Glomerular endothelial cell (primary cell): ENCODE measurements around the gene MIB1. TPM values are rescaled to one million over a fixed set of nuclear protein-coding genes. Genes with fewer than 3 reads are reported as not detected.
"Not testable (repeated sequence)": the region's sequence is repeated elsewhere in the genome, so short reads cannot be mapped to it uniquely, and the experiment has no call there.

ENCODE experiments used
- DNase-seq: peaks from one replicate; pipeline ENCODE4 v3.0.0-alpha.2; 2011; ENCODE audit warnings: low read depth, low spot score; ENCODE audit errors: extremely low read depth
- total RNA-seq: library from RNA; depleted of rRNA; stranded (reverse); fragments of >200 nt; gene quantifications from 2 replicates; pipeline ENCODE4 v1.2.3, GENCODE V29; 2015

MIB1 gene
- total RNA-seq, 1 donor from 2014 or later: 26.9 TPM

DNA sequence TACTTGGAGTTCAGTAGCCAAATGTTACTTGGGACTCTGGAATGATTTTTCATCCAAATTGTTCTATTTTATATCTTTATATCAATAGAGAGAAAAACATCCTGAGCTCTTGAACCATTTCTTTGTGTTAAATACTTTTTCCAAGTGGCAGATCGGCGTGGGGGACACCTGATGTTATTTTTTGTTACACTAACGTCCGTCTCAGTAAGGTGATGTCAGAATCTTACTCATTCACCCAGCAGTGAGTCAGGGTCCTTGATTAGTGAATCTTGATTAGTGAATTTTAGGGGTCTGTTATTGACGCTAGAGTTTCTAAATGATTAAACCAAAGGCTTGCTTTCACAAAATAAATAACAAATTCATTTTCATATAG lies 1.7 kb downstream of the MIB1 start:
- DNase-seq: no peak

DNA sequence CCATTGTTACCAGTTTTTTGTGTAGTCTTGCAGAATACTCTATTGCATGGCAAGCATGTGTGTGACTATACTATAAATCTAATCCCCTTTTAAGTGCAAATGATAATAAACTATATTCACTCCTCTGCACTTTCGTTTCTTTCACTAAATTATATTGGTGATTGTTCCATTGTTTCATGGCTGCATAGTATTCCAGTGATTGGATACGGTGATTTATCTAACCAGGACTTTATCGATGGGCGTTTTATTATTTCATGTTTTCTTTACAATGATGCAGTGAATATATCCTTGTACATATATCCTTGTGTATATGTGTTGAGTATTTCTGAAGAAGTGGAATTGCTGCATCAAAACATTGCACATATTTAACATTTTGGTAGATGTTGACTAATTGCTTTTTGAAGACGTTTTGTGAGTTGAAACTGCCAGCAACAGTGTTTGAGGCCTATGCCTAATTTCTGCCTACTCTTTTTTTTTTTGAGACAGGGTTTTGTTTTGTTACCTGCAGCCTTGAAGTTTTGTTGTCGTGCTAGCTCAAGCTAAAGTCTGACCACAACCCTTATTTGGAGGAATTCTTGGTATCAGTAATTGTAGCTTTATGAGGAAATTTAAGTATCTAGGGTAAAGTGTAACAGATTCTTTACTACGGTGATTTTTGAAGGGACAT lies 2.7 kb downstream of the MIB1 start:
- no peak for DNase-seq

DNA sequence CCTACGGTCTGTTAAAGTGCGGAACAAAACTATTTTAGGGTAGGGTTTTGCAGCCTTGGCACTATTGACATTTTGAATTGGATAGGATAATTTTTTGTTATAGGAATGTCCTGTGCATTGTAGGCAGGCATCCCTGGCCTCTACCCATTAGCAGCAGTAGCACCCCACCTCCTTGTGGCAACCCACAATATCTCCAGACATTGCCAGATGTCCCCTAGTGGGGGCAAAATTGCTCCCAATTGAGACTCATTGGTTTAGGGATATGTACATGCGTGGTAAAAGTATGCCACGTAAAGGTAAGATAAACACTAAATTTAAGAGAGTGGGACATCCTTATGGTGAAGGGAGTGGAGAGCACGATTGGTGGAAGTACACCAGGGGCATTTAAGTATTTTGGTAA lies 4.6 kb downstream of the MIB1 start:
- no peak for DNase-seq

DNA sequence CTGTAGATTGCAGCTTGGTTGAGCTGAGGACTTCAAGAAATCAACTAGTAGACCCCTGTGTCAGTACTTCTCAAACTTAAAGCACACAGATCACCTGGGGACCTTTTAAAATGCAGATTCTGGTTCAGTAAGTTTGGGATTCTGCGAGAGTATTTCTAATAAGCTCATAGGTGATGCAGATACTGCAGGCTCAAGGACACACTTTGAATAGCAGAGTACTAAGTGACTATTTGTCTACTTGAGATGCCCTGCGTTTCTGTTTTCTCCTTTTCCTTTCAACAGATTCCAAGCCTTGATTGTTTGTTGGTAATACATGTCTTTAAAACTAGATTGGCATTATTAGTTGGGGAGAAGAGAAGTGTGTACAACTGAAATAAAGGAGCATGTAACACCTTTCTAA lies 6.7 kb downstream of the MIB1 start:
- DNase-seq: no peak

DNA sequence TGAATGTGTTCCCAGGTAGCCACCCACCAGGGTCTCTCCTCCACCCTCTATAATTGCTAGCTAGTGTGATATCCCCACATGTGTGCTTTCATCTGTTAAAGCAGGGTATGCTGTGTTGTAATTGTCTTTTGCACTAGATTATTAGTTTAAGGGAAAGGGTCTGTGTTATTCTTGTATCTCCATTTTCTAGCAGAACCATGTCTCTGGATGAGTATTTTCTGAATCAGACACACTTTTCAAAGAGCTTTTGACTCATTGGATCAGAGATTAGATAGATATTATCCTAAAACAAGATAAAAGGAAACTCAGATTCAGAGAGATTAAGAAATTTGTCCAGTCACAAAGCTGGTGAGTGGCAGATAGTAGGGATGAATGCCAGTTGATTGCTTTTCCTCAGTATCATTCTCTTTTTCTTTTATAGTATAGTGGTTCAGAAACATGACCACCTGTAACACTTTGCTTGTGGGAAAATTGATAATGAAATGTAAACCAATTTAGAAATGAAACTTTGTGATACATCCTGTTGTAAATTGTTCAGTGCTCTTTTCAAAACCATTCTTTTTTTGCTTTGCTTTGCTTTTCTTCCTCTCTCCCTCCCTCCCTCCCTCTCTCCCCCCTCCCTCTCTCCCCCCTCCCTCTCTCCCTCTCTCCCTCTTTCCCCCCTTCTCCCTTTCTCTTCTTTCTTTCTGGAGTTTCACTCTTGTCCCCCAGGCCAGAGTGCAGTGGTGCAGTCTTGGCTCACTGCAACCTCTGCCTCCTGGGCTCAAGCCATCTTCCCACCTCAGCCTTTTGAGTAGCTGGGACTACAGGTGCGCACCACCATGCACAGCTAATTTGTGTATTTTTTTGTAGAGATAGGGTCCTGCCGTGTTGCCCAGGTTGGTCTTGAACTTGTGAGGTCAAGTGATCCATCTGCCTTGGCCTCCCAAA lies 7.4 kb downstream of the MIB1 start:
- no peak for DNase-seq

DNA sequence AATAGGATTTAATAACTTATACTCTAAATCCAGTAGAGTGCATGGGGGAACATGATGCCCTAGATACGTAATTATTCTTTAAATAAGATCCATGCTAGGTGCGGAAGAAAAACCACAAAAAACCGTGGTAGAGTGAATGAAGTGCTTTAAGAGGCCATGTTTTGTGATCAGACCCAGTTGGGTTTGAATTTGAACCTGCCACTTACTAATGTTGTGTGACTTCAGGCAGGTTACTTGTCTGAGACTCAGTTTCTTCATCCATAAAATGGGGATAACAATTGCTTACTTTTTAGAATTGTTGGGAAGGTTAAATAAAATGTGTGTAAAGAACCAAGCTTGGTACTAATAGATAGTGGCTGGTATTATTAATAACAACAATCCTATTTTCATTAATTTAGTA lies 17.2 kb downstream of the MIB1 start:
- DNase-seq: no peak

DNA sequence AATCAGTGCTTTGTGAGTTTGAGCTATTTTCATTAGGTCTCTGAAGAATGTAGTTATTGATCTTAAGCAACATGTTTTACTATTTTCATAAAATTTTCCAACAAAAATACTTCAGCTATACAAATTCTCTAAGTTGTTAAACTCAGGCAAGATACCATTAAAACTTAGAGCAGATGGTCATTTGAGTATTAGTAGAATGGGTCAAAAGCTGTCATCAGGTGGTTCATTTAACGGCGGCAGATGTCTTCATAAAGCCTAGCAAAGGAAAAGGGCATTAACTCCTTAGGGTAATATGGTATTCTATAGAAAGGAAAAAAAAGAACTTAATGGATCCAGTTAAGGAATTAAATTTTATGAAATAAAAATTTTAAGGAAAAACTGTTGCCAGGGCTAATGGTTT lies 19.2 kb downstream of the MIB1 start:
- no peak for DNase-seq

DNA sequence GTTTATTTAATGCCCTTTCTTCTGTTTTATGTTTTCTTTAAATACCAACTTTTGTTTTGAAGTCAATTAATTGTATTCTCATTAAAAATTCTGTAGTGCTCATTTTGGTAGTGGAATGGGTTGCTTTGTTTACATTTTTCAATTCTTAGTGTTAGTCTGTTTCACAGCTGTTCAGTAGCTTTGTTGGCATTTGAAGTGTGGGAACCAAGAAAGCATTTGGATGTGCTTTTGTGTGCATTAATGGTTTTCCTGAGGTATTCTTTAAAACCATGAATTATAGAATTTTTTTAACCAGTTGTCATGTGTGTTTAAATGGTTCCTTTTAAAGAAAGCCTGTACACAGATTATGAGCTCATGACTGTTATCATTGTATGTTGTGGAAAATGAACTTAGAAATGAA lies 19.7 kb downstream of the MIB1 start:
- no peak for DNase-seq

DNA sequence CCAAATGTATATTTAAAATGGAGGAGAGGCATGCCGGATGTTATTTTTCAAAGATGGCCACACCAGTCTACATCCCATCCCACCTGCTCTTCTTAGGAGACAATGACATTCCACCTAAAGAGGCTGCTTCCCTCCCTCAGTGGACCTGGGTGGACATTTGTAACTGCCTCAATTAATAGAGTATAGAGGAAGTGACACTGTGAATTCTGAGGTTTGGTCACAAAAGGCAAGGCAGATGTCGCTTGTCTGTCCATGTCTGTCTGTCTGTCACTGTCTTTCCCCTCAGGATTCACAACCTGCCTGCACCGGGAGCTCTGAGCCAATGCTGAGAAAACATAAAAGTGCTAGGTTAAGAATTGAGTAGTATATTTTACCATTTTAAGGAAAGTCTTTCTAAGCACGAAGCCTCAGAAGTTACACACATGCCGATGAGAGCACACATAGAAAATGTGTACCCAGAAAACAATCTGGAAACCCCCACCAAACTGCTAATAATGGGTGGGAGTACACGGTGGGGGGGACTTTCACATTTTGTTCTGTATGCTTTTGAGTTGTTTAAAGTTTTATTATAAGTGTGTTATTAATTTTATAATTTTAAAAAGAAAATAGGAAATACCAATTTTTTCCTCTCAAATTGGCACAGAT lies 21.0 kb downstream of the MIB1 start:
- no peak for DNase-seq

DNA sequence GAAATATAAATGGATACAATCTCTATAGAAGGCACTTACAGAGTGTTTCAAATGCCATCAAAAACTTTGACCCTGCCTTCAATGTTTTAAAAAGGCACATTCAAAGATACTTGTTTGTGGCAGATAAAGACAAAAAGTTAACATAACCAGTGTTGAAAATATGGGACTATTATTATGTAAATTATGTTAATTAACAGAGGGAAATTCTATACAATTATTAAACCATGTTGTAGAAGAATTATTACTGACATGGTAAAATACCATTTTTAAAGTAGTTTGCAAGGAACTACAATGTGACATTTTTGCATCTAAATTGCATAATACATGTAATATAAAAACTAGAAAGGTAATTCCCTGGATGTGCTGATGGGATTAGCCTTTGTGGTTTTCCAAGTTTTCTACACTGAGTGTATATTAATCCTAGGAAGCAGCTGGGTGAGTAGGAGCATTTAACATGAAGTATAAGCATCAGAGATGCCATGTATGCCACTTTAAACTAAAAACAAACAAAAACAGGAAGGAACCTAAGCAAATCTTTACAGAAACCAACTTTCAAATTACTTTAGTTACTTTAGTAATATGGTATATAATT lies 21.7 kb downstream of the MIB1 start:
- DNase-seq: no peak

DNA sequence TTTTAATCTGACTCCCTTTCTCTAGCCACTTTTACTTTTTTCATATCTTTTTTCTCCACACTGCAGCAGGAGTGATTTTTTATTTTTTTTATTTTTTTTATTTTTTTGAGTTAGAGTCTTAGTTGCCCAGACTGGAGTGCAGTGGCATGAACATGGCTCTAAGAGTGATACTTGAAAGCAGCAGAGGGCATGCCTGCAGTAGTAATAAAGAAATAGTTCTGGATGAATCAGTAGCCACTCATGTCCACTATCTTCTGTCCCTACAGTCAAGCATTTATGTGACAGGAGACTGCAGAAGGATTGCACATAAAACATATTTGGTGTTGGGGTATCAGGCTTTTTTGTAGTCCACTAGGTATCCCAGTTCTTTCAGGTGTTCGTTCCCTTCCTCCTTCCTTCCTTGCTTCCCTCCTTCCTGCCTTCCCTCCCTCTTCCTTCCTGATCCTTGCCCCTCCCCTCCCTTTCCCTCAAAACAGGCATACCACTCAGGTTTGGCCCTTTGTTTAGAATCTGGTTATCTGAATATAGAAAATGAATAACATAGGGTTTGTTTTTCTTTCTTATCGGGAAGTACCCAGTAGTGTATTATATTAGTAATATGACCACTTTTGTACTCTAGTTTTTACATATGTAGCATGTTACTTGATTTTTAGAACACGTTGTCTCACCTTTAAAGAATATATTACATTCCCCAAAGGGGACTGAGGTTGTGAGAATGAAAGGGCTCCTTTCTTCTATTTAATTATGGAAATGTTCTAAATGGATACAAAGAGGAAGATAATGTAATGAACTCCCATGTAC lies 23.5 kb downstream of the MIB1 start:
- no peak for DNase-seq

DNA sequence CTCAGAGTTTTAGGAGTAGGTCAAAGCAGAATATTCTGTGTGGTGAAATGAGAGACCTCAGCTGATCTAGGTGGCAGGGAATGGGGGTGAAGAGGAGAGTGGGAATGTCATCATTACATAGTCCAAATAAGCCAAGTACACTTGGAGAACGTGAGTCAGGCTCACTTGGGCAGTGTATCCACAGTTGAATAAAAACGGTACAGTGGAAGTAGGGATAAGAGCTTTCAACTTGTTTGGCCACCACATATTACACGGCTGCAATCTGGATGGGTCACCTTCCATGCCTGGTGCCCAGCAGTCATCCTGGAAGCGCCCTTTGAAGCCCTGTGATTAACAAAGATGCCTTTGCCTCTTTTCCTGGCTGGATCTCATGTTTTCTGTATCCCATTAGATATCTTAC lies 28.6 kb downstream of the MIB1 start:
- no peak for DNase-seq

DNA sequence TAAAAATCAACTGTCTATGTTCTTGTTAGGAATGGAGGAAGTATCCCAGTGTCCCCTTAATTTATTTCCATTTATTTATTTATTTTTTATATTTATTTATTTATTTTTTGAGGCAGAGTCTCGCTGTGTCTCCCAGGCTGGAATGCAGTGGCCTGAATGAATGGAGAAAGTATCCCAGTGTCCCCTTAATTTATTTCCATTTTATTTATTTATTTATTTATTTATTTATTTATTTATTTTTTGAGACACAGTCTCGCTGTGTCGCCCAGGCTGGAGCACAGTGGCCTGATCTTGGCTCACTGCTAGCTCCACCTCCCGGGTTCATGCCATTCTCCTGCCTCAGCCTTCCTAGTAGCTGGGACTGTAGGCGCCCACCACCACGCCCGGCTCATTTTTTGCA lies 34.1 kb downstream of the MIB1 start:
- no peak for DNase-seq

DNA sequence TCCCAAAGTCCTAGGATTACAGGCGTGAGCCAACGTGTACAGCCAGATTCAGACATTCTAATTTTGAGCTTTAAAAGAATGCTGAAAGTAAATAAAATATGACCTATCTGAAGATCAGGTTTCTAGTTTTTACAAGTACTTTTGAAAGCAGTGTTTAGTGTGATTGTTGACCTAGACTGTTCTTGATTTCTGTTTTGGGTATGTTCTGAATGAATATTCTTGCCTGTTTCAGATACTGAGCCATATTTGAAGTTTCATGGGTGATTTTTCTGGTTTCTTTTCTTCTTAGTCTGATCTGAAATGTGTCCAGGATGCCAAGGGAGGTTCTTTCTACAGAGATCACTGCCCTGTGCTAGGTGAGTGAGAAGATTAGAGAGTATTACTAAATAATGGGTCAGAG lies 37.2 kb downstream of the MIB1 start:
- no peak for DNase-seq

DNA sequence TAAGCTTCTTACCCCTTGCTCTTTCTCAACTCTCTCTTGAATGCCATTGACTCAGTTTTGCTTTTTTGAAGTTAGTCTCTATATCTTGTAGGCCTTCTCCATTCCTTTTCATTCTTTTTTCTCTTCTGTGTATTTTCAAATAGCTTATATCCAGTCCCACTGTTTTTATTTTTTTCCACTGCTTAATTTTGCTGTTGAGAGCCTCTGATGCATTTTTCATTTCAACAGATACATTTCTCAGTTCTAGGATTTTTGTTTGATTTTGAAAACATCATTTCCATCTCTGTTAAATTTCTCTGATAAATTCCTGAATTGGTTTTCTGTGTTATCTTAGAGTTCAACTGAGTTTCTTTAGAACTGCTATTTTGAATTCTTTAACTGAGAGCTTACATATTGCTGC lies 45.9 kb downstream of the MIB1 start:
- DNase-seq: no peak

DNA sequence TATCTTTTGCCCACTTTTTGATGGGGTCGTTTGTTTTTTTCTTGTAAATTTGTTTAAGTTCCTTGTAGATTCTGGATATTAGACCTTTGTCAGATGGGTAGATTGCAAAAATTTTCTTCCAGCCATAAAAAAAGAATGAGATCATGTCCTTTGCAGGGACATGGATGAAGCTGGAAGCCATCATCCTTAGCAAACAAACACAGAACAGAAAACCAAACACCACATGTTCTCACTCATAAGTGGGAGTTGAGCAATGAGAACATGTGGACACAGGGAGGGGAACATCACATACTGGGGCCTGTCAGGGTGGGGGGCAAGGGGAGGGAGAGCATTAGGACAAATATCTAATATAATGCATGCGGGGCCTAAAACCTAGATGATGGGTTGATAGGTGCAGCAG lies 55.5 kb downstream of the MIB1 start:
- DNase-seq: not testable (repeated sequence)

DNA sequence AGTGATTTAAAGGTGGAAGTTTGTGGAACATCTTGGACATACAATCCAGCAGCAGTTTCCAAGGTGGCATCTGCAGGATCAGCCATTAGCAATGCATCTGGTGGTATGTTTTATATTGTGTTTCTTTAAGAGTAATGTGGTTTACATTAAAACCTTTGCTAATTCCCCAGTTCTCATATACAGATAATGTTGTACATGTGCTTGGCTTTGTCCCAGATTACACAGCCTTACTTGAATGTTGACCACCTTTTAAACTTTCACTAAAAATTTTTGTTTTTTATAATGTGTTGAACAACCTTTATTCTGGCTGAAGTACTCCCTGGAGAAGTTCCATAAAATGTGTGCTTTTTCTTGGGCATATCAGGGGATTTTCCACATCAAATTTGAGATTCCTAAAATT lies 57.5 kb downstream of the MIB1 start:
- no peak for DNase-seq

DNA sequence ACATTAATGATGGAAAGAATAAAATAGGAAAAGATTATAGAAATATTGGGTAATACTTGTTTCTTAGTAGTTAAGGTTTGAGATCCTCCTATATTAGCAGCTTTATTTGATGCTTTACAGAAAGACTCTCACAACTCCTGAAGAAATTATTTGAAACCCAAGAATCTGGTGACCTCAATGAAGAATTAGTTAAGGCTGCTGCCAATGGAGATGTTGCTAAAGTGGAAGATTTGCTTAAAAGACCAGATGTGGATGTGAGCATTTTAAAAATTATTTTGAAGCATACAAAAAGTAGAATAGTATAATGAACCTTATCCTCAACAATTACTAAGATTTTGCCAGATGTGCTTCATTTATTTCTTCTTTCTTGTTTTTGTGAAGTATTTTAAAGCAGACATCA lies 59.1 kb downstream of the MIB1 start:
- no peak for DNase-seq

DNA sequence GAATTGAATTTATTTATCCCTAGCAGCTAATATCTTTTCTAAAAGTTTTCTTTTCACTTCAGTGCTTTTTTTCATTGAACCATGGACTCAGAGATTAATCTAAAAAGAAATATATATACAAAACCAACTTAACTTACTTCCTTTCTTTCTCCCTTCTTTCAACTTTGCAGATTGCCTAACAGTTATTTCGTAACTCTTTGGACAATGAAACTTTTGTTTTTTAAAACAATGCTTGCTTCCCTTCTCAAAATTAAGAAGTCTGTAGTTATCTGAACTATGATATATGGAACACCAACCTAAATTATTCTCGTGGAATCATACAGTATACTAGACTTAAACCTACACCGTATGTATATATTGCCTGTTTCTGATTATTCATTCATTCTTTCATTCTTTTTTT lies 62.9 kb downstream of the MIB1 start:
- DNase-seq: no peak

DNA sequence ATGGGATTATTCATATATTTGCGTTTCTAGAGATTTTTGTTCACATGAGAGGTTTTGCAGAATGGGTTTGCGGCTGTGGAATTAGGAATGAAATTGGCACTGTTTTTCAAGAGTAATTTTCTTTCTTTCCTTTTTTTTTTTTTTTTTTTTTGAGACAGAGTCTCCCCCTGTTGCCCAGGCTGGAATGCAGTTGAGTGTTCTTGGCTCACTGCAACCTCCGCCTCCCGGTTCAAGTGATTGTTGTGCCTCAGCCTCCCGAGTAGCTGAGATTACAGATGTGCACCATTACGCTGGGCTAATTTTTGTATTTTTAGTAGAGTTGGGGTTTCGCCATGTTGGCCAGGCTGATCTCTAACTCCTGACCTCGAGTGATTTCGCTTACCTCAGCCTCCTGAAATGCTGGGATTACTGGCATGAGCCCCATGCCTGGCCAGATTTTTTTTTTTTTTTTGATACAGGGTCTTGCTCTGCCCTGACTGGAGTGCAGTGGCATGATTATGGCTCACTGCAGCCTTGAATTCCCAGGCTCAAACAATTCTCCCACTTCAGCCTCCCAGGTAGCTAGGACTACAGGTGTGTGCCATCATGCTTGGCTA lies 65.3 kb downstream of the MIB1 start:
- DNase-seq: no peak
